Smooth muscle cell (in vitro differentiated cells): ENCODE data around the gene P2RY6. TPM values are rescaled to one million over a fixed set of nuclear protein-coding genes. Genes with fewer than 3 reads are reported as not detected.

Source experiments
- DNase-seq: peaks from one replicate; lab custom pipeline; 2025; ENCODE audit not compliant: unreplicated experiment; lab: John Stamatoyannopoulos, UW
- H2AFZ ChIP-seq: fragments of 200-600 bp; sonication (generic); 2 replicates; pipeline ENCODE4 v1.6.0; 2016; ENCODE audit warnings: antibody characterized with exemption, low read depth, mild to moderate bottlenecking
- H3F3A ChIP-seq: fragments of 200-600 bp; sonication (generic); 2 replicates; pipeline ENCODE4 v1.6.0; 2017; ENCODE audit warnings: antibody characterized with exemption, low read depth
- H3K27ac ChIP-seq: fragments of 200-600 bp; sonication (generic); 2 replicates; pipeline ENCODE4 v1.5.1; 2016; ENCODE audit warnings: low read depth, mild to moderate bottlenecking
- H3K27me3 ChIP-seq: fragments of 200-600 bp; sonication (generic); 2 replicates; pipeline ENCODE4 v1.6.1; 2016; ENCODE audit warnings: low read depth, mild to moderate bottlenecking
- H3K36me3 ChIP-seq: fragments of 200-600 bp; sonication (generic); 2 replicates; pipeline ENCODE4 v1.5.1; 2016; ENCODE audit warnings: low read depth
- H3K4me1 ChIP-seq: fragments of 200-600 bp; sonication (generic); 2 replicates; pipeline ENCODE4 v1.5.1; 2016; ENCODE audit warnings: low read depth
- H3K4me2 ChIP-seq: fragments of 200-600 bp; sonication (generic); 2 replicates; pipeline ENCODE4 v1.6.0; 2016; ENCODE audit warnings: mild to moderate bottlenecking
- H3K4me3 ChIP-seq: fragments of 200-600 bp; sonication (generic); 2 replicates; pipeline ENCODE4 v1.5.1; 2016; ENCODE audit warnings: mild to moderate bottlenecking
- H3K79me2 ChIP-seq: fragments of 200-600 bp; sonication (generic); 2 replicates; pipeline ENCODE4 v1.6.0; 2016; ENCODE audit warnings: low read depth, mild to moderate bottlenecking
- H3K9ac ChIP-seq: fragments of 200-600 bp; sonication (generic); 2 replicates; pipeline ENCODE4 v1.6.0; 2016; ENCODE audit warnings: low read depth
- H3K9me3 ChIP-seq: fragments of 200-600 bp; sonication (generic); replicated peaks from 2 replicates; pipeline ENCODE4 v1.5.1; 2016; ENCODE audit warnings: low read depth
- H4K20me1 ChIP-seq: fragments of 200-600 bp; sonication (generic); 2 replicates; pipeline ENCODE4 v1.6.0; 2016; ENCODE audit warnings: low read depth
- CTCF ChIP-seq: fragments of 200-600 bp; sonication (generic); IDR thresholded peaks from 2 replicates; pipeline ENCODE4 v1.5.1; 2017; ENCODE audit warnings: borderline replicate concordance, mild to moderate bottlenecking, antibody characterized with exemption; ENCODE audit not compliant: insufficient read depth, poor library complexity, severe bottlenecking
- WGBS: methylation state at CpG from one replicate; pipeline ENCODE4 v1.1.7; 2016; ENCODE audit warnings: low lambda C conversion rate; 5-methylcytosine and 5-hydroxymethylcytosine counted together
- polyA plus RNA-seq: library from polyadenylated mRNA; unstranded; fragments of >200 nt; fragmentation: Nextera tagmentation; extraction: Ambion mirVana; gene quantifications from 2 replicates; pipeline ENCODE4 v1.2.1, GENCODE V29; 2016
- total RNA-seq: library from RNA; depleted of rRNA; stranded (reverse); fragments of >200 nt; gene quantifications from 2 replicates; pipeline ENCODE4 v1.2.3, GENCODE V29; 2014

Gene P2RY6
- total and polyA plus RNA-seq, 2 experiments from 2014 or later: 3.7 to 13.8 TPM

GRCh38 chr11:73335204-73335923 is 63.2 kb downstream of the P2RY6 start:
- DNase-seq: peak; percentile 76
- Histone ChIP-seq H3K9me3 (no peaks in the 10 kb centered on the region), H2AFZ (no peak overlapping the region), H3K4me1 (peaks cover 50% of the 10 kb centered on the region), H3F3A (peaks cover 38% of the 10 kb centered on the region), H3K4me2 (peak overlapping the region; percentile 81), H3K27ac (peak overlapping the region; percentile 81), H3K9ac (no peak overlapping the region), H3K4me3 (no peak overlapping the region), H4K20me1 (peaks cover 83% of the 10 kb centered on the region), H3K79me2 (peaks cover 78% of the 10 kb centered on the region), H3K27me3 (no peaks in the 10 kb centered on the region), H3K36me3 (no peaks in the 10 kb centered on the region)
- peak; percentile 98 for TF ChIP-seq CTCF
- WGBS: 14% methylated on average over 4 of the region's 4 CpGs

- no peak for TF ChIP-seq CTCF
- WGBS: 98% methylated on average over 2 of the region's 2 CpGs
Measured at GRCh38 chr11:73337846-73338245, 65.7 kb downstream of the P2RY6 start.

GRCh38 chr11:73338279-73338678 is 66.1 kb downstream of the P2RY6 start:
- TF ChIP-seq CTCF: no peak
- peaks cover 98% of the 10 kb centered on the region for H4K20me1 ChIP-seq
- H3K4me1 ChIP-seq: peaks cover 21% of the 10 kb centered on the region
- peaks cover 22% of the 10 kb centered on the region for H3F3A ChIP-seq
- no peaks in the 10 kb centered on the region for H3K36me3 ChIP-seq
- DNase-seq: no peak
- no peaks in the 10 kb centered on the region for H3K9me3 ChIP-seq
- peaks cover 77% of the 10 kb centered on the region for H3K79me2 ChIP-seq
- 97% methylated on average over 4 of the region's 4 CpGs for WGBS
- no peak overlapping the region for H3K4me3 ChIP-seq
- H2AFZ ChIP-seq: no peak overlapping the region
- H3K27ac ChIP-seq: no peak overlapping the region
- no peaks in the 10 kb centered on the region for H3K27me3 ChIP-seq
- H3K9ac ChIP-seq: no peak overlapping the region
- no peak overlapping the region for H3K4me2 ChIP-seq

More at GRCh38 chr11:73337846-73338245, 65.7 kb downstream of the P2RY6 start:
- Histone ChIP-seq H3F3A (peaks cover 26% of the 10 kb centered on the region), H3K79me2 (peaks cover 77% of the 10 kb centered on the region), H2AFZ (no peak overlapping the region), H3K4me3 (no peak overlapping the region), H3K4me2 (no peak overlapping the region), H3K9ac (no peak overlapping the region), H3K36me3 (no peaks in the 10 kb centered on the region), H3K27me3 (no peaks in the 10 kb centered on the region), H3K4me1 (peaks cover 25% of the 10 kb centered on the region), H3K9me3 (no peaks in the 10 kb centered on the region), H4K20me1 (peaks cover 97% of the 10 kb centered on the region), H3K27ac (no peak overlapping the region)
- no peak for DNase-seq

- no peak for DNase-seq
- H3K36me3 ChIP-seq: no peaks in the 10 kb centered on the region
- H4K20me1 ChIP-seq: peaks cover 98% of the 10 kb centered on the region
- H3K9ac ChIP-seq: no peak overlapping the region
- no peak overlapping the region for H2AFZ ChIP-seq
- no peak overlapping the region for H3K4me3 ChIP-seq
- H3K9me3 ChIP-seq: no peaks in the 10 kb centered on the region
- H3F3A ChIP-seq: peaks cover 7% of the 10 kb centered on the region
- no peak overlapping the region for H3K27ac ChIP-seq
- WGBS: 68% methylated on average over 3 of the region's 3 CpGs
- peaks cover 2% of the 10 kb centered on the region for H3K4me1 ChIP-seq
- peaks cover 86% of the 10 kb centered on the region for H3K79me2 ChIP-seq
- TF ChIP-seq CTCF: no peak
- no peak overlapping the region for H3K4me2 ChIP-seq
- H3K27me3 ChIP-seq: no peaks in the 10 kb centered on the region
Measured at GRCh38 chr11:73340164-73340563, 68.0 kb downstream of the P2RY6 start.
